SK-N-DZ (cell line): ENCODE results near the gene LENG9. TPM values are rescaled to one million over a fixed set of nuclear protein-coding genes. Genes with fewer than 3 reads are reported as not detected.
"Not testable (repeated sequence)": the region's sequence is repeated elsewhere in the genome, so short reads cannot be mapped to it uniquely, and the experiment has no call there.

Experiments used
- DNase-seq: peaks from one replicate; pipeline ENCODE4 v3.0.0-alpha.2; 2015; ENCODE audit warnings: low spot score
- polyA plus RNA-seq, 2 experiments: library from polyadenylated mRNA; depleted of rRNA; stranded (reverse); fragments of >200 nt; gene quantifications; 2 replicates each; pipeline ENCODE4 v1.2.3, GENCODE V29; 2014

LENG9 gene
- polyA plus RNA-seq (2014; cell fraction: cytosol; rRNA removed): 0.26 TPM in 1 of 2 replicates, not detected in the other
- polyA plus RNA-seq (2014; cell fraction: nucleus; rRNA removed): not detected in 2 replicates

DNA sequence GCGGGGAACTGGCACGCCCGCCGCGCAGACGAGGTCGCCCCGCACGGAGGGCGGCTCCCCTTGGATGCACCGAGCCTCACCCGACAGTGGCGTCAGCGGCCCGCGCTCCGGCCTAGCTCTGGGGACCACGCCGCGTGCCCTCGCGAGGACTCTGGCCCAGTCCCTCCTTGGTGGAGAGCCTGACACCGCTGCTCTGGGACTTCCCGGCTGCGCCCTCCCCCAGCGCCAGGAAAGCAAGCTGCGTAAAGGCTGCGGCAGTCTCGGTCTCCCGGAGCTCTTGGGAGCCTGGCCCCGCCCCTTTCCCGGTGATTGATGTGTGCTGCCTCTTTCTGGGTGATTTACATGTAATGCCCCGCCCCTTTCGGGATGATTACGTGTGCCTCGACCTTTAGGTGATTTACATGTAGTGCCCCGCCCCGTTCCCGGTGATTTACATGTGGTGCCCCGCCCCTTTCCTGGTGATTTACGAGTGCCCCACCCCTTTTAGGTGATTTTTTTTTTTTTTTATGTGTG lies at the start of gene LENG9:
Gene LENG9 (minus strand): TSS at position 248 of the 513 bp plus-strand sequence. CDS start 252 bp downstream, outside the sequence.
- peak; percentile 18 for DNase-seq

DNA sequence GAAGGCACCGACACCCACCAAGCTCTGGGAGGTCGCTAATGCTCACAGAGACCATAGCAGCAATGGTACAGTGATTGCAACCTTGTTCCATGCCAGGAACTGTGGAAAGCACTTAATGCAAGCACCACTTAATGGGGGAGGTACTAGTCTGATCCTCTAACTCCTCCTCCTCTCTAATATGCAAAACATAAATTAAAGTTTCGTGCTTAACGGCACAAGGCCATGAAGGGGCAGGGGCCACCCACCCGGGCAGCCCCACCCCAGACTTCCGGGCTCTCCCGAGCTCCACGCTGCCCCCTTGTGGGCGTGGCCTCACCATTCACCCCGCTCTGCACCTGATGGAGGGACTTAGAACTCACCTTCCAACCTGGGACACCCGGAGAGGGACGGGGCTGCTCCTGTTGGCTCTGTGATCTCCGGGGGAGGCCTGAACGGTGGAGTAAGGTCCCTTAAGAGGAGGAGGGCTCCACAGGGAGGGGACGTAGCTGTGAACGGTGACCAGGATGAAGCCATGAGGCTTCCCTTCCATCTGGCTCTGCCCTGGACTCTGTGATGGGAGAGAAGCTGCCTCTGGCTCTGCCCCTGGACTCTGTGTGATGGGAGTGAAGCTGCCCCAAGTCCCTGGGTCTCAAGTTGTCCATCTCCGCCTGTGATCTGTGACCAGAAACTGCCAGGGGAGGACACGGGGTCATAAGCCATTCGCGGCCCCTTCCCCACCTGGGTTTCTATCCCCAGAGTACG lies 45.8 kb upstream of the LENG9 start:
- not testable (repeated sequence) for DNase-seq

DNA sequence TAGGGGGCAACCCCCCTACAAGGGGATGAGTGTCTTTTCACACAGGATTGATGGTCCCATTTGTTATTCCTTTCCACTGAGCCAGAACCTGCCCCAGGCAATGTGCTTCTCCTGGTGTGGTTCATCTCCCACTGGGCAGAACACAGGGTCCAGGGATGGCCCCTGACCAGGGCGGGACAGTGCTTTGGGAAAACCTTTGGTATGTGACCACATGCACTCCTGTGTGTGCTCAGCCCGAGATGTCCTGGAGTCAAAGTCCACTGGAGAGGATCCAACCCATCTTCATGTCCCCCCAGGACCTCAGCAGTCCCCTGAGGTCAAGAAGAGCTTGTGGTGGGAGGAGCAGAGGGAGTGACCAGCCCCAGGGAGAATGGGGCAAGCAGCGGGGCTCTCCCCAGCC lies 44.9 kb upstream of the LENG9 start:
- DNase-seq: not testable (repeated sequence)

DNA sequence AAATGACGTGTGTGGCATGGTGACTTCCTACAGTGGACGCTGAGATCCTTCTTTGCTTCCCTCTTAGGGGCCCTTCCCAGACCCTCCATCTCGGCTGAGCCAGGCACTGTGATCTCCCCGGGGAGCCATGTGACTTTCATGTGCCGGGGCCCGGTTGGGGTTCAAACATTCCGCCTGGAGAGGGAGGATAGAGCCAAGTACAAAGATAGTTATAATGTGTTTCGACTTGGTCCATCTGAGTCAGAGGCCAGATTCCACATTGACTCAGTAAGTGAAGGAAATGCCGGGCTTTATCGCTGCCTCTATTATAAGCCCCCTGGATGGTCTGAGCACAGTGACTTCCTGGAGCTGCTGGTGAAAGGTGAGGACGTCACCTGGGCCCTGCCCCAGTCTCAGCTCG lies 44.2 kb upstream of the LENG9 start:
- no peak for DNase-seq

DNA sequence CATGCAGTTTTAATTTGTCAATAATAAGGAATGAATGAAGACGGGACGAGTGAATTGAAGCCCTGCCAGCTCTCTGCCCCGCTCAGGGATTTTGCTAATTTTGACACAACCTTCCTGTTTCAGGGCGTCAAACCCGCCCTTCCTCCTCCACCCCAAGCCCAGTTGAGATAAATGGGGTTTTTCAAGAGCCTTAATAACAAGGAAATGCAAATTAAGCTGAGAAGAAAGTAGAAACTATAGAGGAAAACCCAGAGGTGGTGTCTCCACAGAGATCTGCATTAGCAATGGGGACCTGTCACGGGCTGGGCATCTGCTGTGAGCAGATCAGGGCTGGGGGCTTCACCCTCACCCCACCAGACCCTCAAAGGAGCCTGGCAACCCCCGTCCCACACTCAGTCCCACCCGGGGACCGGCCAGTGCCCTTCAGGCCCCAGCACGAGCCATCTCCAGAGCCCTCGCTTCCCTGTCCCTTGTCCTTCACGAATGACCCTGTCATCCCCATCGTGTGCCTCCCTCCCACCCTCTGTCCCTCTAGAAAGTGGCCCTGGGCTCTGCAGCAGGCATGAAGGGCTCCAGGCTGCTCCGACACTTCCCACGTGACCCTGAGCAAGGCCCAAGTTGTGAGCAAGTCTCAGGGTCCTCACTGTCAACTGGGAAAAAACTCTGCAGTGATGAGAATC lies 43.6 kb upstream of the LENG9 start:
- DNase-seq: not testable (repeated sequence)

DNA sequence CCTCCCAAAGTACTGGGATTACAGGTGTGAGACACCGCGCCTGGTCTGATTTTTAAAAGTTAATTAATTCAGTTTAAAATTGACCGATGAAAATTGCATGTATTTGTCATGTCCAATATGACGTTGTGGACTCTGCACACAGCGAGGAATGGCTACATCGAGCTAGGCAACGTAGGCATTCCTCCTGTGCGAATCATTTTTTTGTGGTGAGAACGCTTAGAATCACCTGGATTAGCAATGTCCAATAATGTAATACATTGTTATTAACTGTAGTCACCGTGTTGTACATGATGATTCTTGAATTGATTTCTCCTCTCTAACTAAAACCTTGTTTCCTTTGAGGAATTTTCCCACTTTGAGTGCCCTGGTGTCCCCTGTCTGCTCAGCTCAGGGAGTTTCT lies 42.5 kb upstream of the LENG9 start:
- DNase-seq: no peak

DNA sequence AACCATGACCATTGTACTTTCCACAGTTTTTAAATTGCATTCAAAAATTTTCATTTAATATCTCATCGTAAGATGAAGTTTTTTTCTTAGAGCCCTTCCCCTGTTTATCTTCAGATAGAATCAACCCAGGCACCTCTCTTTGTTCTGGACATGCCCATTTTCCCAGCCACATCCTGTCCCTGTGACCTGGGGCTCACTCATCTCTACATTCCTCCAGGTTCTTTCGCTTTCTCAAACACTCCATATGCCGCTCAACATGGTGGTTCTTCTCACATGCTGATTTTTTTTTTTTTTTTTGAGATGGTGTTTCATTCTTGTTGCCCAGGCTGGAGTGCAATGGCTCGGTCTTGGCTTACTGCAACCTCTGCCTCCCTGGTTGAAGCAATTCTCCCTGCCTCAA lies 42.0 kb upstream of the LENG9 start:
- not testable (repeated sequence) for DNase-seq

DNA sequence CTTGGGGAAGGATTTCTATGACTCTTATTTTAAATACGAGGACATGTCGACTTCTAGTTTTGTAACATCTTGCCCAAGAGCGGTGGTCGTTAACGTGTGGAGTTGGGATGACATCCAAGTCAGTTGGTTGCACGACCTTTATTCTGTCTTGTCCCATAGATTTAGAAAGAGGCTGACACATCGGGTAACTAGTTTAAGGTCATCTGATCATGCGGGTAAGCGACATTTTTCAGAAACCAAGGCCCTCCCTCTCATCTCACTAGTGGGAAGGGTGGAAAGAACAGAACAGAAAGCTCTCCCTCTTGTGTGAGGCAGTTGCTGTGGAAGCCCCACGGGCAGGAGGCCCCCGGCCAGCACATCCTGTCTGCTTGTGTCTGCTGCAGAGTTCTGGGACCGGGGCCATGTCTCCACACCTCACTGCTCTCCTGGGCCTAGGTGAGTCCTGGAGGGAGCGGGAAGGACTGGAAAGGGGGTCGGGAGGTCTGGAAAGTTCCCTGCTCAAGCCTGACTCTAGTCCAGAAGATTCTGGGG lies 39.0 kb upstream of the LENG9 start, which contains the start of gene LAIR2:
Gene LAIR2 (plus strand): TSS at position 314 of the 531 bp plus-strand sequence. CDS start 88 bp downstream, at position 402.
- DNase-seq: no peak

DNA sequence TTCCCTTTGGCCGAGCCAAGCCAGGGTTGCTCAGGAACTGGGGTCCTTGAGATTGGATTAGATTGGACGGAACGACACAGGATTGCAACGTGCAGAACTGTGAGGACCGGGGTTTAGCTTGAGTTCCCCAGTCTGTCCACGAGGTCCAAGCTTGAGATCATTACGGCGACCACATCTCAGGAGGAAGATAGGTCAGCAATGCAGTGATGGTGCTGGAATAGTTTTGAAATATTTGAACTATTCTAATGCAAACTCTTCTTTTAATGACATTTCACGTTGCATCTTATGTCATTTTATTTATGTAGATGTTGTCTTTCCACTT lies 34.8 kb upstream of the LENG9 start:
- not testable (repeated sequence) for DNase-seq

DNA sequence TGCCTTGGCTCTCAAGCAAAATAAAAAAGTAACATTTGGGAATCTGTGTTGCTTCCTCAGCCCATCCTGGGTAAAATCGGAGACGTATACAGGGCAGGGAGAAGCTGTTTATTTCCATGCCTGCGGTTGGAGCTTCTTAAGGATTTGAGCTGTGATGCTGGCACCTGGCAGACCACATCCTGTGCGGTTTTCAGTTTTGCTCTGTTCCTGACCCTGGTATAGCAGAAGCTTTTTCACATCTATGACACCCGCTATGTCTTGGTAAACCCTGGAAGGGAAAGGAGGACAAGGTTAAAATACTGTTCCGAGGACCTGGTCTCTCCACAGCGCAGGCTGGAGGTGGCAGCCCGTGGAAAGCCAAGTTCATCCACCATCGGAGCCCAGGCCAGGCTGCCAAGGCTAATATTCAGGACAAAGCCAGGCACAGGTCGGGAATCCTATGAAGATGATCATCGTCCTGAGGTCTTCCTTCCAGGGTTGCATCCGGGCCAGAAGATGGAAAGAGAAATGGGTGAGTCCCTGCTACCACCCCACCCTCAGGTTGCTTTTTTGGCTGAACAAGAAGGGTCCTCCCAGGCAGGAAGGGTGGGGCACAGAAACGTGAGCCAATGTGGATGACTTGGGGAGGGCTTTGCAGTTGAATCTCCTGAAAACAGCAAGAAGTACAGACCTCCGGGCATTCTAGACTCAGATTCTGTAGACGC lies 34.3 kb upstream of the LENG9 start:
- not testable (repeated sequence) for DNase-seq

DNA sequence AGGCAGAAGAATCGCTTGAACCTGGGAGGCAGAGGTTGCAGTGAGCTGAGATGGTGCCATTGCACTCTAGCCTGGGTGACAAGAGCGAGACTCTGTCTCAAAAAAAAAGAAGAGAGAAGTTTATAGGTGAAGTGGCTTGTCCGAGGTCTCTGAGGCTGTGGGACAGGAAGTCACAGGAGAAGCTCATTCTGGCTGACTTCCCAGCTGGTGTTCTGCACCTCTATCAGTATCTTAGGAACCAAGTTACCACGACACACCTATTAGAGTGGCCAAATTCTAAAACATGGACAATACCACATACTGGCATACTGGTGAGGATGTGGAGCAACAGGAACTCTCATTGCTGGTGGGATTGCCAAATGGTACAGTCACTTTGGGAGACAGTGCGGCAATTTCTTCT lies 31.7 kb upstream of the LENG9 start:
- DNase-seq: not testable (repeated sequence)

DNA sequence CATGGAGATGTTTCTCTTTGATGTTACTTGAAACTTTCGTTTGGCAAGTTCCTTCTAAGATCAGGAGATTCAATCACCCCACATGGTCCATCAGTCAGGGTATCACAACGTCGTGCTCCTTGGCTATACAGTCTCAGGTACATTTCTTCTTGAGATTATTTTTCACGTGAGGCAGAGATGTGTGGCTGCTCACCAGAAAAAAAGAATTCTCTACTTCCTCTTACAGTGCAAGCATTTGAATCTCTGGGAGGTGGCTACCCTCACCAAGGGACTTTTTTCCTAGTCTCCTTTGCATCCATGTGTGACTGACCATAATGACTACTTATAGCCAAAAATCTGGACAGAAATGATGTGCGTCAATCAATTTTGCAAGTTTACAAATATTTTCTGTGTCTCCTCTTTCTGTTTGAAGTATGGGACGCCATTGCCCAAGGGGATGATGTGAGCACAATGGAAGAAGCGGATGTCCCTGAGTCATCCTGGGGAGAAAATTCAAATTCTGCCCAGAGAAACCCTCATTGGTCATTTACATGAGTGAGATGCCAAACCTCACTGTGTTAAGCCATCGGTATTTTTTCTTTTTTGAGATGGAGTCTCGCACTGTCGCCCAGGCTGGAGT lies 30.5 kb upstream of the LENG9 start:
- DNase-seq: no peak

DNA sequence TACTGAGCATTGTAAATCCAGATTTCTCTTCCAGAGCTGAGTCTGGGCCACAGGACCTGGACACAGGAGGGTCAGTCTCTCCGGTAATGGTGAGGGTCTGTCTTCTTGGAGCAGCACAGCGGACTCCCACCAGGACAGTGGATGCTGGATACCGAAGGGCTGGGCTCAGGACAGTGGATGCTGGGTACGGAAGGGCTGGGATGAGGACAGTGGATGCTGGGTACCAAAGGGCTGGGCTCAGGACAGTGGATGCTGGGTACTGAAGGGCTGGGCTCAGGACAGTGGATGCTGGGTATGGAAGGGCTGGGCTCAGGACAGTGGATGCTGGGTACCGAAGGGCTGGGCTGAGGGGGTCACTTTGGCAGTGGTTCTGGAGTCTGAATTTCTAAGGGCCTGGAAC lies 29.5 kb upstream of the LENG9 start:
- not testable (repeated sequence) for DNase-seq

DNA sequence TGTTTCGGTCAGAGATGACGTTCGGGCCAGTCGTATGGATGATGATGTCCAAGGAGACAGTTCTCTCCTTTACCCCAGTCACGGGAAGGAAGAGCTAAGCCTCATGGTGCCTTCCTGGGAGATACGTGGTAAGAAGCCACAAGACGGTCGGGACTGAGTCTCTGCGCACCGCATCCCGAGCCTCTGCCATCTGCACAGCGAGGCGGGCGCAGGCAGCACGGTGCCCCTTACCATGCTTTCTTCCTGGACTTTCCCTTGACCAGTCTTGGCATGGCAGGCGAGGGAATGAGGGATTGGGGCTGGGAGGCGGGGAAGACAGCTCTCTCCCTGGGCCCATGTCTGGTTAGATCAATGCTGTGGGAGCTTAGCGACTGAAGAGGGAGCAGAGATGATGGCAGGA lies 29.0 kb upstream of the LENG9 start:
- DNase-seq: no peak

DNA sequence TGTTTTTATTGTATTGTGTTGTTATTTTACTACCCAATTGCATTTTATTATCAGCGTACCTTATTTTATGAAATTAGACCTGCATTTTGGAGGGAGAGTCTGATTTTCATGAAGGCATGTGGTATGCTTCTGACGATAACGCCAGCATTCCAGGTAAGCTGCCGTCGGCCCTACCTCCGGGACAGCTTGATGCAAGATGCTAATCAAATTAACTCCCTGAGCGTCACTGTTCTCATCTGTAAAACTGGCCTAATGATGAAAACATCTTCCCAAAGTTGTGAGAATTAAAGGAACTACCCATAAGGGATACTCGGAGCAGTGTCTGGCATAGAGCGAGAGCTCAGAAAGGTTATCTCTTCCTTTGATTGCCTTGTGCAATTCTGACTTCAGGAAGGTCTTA lies 26.2 kb upstream of the LENG9 start:
- no peak for DNase-seq

DNA sequence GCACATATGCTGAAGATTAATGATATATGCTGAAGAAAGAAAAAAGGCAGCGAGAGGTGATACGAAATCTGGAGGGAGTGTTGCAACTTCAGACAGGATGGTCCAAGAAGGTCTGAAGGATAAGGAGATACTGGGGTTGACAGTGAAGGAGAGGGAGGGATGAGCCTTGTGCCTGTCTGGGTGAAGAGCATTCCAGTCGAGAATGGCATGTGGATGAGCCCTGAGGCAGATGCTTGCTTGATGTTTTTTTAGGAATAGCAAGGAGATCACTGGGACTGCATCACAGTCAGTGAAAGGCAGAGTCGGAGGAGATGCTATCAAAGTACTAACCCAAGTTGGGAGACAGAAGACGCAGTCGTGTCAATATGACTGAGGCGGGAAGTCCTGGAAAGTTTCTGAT lies 25.8 kb upstream of the LENG9 start:
- DNase-seq: no peak

DNA sequence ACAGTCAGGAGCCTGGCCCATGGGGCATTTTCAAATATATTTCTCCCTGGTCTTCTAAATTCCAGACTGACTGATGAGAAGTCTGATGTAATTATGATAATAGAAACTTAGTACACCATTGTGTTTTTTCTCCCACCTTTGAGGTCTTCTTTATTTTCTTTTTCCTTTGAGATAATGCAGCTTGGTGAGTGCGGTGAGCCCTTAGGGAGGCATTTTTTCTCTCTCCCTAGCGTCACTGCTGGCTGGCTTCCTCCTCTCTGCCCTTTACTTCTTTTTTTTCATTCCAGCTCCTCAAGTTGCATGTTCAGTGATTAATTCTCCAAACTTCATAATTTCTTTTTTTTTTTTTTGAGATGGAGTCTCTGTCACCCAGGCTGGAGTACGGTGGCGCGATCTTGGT lies 22.3 kb upstream of the LENG9 start:
- DNase-seq: no peak

DNA sequence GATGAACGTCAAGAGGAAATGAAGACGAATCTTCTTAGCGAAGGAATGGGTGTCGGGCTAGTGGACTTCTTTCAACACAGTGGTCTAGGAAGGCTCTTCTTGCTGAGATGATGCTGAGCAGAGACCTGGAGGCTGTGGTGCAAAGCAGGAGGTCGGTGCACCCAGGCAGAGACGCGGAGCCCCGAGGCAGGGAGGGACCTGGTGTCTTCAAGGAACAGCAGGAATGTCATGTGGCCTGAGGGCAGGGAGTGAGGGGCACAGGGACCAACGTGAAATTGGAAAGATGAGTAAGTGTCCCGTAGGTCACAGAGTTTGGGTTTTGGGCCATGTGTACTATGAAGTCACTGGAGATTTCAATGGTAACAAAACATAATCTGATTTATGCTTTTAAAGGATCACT lies 20.9 kb upstream of the LENG9 start:
- DNase-seq: no peak

DNA sequence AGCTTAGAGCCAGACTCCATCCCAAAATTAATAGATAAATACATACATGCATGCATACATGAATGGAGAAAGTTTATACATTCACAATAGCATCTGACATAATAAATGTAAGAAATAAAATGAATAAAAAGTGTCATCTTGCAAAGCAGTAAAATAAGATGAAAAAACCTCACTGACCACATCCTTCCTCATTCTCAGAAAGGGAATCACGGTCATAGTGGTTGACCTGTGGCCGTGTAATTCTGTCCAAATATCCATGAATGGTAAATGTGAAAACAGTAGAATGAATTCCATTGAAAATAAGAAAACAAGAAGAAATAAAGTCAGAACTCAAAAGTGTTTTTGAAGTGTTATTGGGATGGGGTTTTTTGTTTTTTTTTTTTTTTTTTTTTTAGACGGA lies 19.3 kb upstream of the LENG9 start:
- DNase-seq: no peak

DNA sequence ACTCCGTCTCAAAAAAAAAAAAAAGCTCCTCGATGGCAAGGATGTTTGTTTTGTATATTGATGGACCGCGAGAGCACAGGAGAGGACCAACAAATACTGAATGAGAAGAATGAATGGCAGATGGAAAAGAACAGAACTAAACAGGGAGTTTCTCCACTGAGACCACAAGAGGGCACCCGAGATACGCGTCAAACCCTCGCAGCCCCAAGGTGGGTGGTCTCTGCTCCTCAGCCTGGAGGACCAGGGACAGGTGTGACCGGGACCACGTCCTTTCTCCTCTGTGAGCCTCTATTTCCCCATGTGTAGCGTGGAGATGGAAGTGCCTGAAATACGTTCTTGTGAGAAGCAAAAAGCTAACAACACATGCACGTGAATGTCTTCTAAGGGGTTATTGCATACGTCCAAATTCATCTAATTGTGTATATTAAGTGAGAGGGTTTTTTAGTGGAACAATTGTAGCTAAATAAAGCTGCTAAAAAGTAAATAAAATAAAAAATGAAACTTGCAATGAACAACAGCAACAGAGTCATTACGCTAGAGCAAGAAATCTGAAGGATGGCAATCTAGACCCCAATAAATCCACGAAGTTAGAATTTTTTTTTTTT lies 17.9 kb upstream of the LENG9 start:
- peak; percentile 52 for DNase-seq

DNA sequence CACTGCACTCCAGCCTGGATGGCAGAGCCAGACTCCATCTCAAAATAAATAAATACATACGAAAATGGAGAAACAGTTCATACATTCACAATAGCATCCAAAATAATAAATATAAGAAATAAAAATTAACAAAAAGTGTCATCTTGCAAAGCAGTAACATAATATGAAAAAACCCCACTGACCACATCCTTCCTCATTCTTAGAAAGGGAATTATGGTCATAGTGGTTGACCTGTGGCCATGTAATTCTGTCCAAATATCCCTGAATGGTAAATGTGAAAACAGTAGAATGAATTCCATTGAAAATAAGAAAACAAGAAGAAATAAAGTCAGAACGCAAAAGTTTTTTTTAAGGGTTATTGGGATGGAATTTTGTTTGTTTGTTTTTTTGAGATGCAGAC lies 16.5 kb upstream of the LENG9 start:
- DNase-seq: no peak
